Gastroesophageal sphincter (tissue), 3 donors: ENCODE measurements around the gene KIFAP3.

Experiments
- CTCF ChIP-seq, 4 experiments: fragments of 200-600 bp in 2 of 4; fragments of 450-650 bp in 2 of 4; sonication (generic) in 1 of 4; IDR thresholded peaks; one replicate each; pipeline ENCODE4 v1.5.1; 2017 to 2019; ENCODE audit warnings: antibody characterized with exemption in 4 of 4, mild to moderate bottlenecking in 2 of 4, moderate library complexity in 2 of 4
- POLR2A ChIP-seq, 2 donors: fragments of 450-650 bp; IDR thresholded peaks; one replicate each; pipeline ENCODE4 v1.6.1; 2017; ENCODE audit warnings: antibody characterized with exemption in 2 of 2, mild to moderate bottlenecking in 2 of 2, moderate library complexity in 1 of 2
- POLR2AphosphoS5 ChIP-seq: sonication (generic); formaldehyde crosslinking; IDR thresholded peaks from one replicate; pipeline ENCODE4 v1.6.1; 2017; ENCODE audit warnings: antibody characterized with exemption

DNA sequence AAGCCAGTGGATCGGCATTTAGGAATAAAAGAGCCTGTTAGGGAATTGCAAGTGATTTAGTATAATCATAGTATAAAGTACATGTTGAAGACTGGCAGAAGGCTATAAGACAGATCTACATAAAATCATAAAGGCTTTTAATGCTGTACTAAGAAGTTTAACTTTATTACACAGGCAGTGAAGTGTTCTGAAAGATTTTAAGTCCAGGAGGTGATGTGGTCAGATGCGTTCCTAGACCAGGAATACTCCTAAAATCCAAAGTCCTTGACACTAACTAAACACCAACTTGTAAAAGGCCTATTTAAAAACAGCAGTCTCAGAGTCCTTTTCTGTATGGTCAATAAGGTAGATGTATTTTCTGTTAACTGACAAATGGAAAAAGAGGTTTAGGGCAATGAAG is 57.0 kb downstream of the KIFAP3 start:
- TF ChIP-seq POLR2A (IDR thresholded peaks at IDR 0.05) (no peak), CTCF (IDR thresholded peaks at IDR 0.05) (no peak), POLR2AphosphoS5 (no peak)
